Skeletal muscle satellite cell (primary cell): Measurements from ENCODE around the gene ZFPL1.

ENCODE experiments used
- H3K27me3 ChIP-seq: 2 replicates; pipeline ENCODE4 v1.7.0; 2013; ENCODE audit warnings: low read length; ENCODE audit not compliant: control insufficient read depth, insufficient read depth
- H3K36me3 ChIP-seq: 2 replicates; pipeline ENCODE4 v1.7.0; 2013; ENCODE audit warnings: mild to moderate bottlenecking, control low read depth, low read length; ENCODE audit not compliant: insufficient read depth
- H3K4me1 ChIP-seq: 2 replicates; pipeline ENCODE4 v1.7.0; 2013; ENCODE audit warnings: low read length; ENCODE audit not compliant: control insufficient read depth, insufficient read depth
- H3K4me2 ChIP-seq: 2 replicates; pipeline ENCODE4 v1.7.0; 2013; ENCODE audit warnings: mild to moderate bottlenecking, low read length
- H3K4me3 ChIP-seq: 2 replicates; pipeline ENCODE4 v1.7.0; 2013; ENCODE audit warnings: low read length
- H3K9ac ChIP-seq: 2 replicates; pipeline ENCODE4 v1.7.0; 2013; ENCODE audit warnings: mild to moderate bottlenecking, low read depth, low read length, moderate library complexity
- H3K9me3 ChIP-seq: replicated peaks from 2 replicates; pipeline ENCODE4 v1.7.0; 2013; ENCODE audit warnings: mild to moderate bottlenecking, control low read depth, low read length

Gene ZFPL1

GRCh38 chr11:65078786-65079342 lies 5.2 kb upstream of the ZFPL1 start:
- H3K4me3 ChIP-seq: no peak overlapping the region
- no peak overlapping the region for H3K4me2 ChIP-seq
- peaks cover 10% of the 10 kb centered on the region for H3K36me3 ChIP-seq
- no peak overlapping the region for H3K9ac ChIP-seq
- H3K4me1 ChIP-seq: peaks cover 10% of the 10 kb centered on the region
- no peaks in the 10 kb centered on the region for H3K27me3 ChIP-seq
- no peaks in the 10 kb centered on the region for H3K9me3 ChIP-seq

GRCh38 chr11:65083134-65083833 lies 738 bp upstream of the ZFPL1 start:
- peak overlapping the region; percentile 79 for H3K4me3 ChIP-seq
- peaks cover 42% of the 10 kb centered on the region for H3K36me3 ChIP-seq
- peak overlapping the region; percentile 91 for H3K4me2 ChIP-seq

GRCh38 chr11:65084598-65085375 lies 765 bp downstream of the ZFPL1 start:
- Histone ChIP-seq H3K4me1 (peaks cover 21% of the 10 kb centered on the region), H3K9me3 (no peaks in the 10 kb centered on the region), H3K27me3 (no peaks in the 10 kb centered on the region)

More at GRCh38 chr11:65083134-65083833, 738 bp upstream of the ZFPL1 start:
- Histone ChIP-seq H3K9ac (peak overlapping the region; percentile 87), H3K4me1 (peaks cover 21% of the 10 kb centered on the region), H3K9me3 (no peaks in the 10 kb centered on the region), H3K27me3 (no peaks in the 10 kb centered on the region)

GRCh38 chr11:65085446-65085845 lies 1.4 kb downstream of the ZFPL1 start:
- H3K4me3 ChIP-seq: peak overlapping the region; percentile 79
- no peaks in the 10 kb centered on the region for H3K27me3 ChIP-seq
- peak overlapping the region; percentile 87 for H3K9ac ChIP-seq
- H3K4me2 ChIP-seq: peak overlapping the region; percentile 85
- peaks cover 48% of the 10 kb centered on the region for H3K36me3 ChIP-seq
- H3K4me1 ChIP-seq: peaks cover 21% of the 10 kb centered on the region
- no peaks in the 10 kb centered on the region for H3K9me3 ChIP-seq

More at GRCh38 chr11:65084598-65085375, 765 bp downstream of the ZFPL1 start:
- peak overlapping the region; percentile 85 for H3K4me2 ChIP-seq
- H3K9ac ChIP-seq: peak overlapping the region; percentile 87
- peak overlapping the region; percentile 79 for H3K4me3 ChIP-seq
- peaks cover 47% of the 10 kb centered on the region for H3K36me3 ChIP-seq

- no peak overlapping the region for H3K4me3 ChIP-seq
- H3K4me1 ChIP-seq: peaks cover 21% of the 10 kb centered on the region
- no peaks in the 10 kb centered on the region for H3K27me3 ChIP-seq
- no peaks in the 10 kb centered on the region for H3K9me3 ChIP-seq
- H3K9ac ChIP-seq: no peak overlapping the region
- H3K4me2 ChIP-seq: no peak overlapping the region
- peaks cover 48% of the 10 kb centered on the region for H3K36me3 ChIP-seq
These were observed 2.8 kb downstream of the ZFPL1 start for GRCh38 chr11:65086809-65087208.

GRCh38 chr11:65087216-65087615 lies 3.2 kb downstream of the ZFPL1 start:
- no peaks in the 10 kb centered on the region for H3K9me3 ChIP-seq
- no peaks in the 10 kb centered on the region for H3K27me3 ChIP-seq
- H3K36me3 ChIP-seq: peaks cover 48% of the 10 kb centered on the region
- no peak overlapping the region for H3K4me2 ChIP-seq
- H3K4me1 ChIP-seq: peaks cover 21% of the 10 kb centered on the region
- H3K4me3 ChIP-seq: no peak overlapping the region
- no peak overlapping the region for H3K9ac ChIP-seq

GRCh38 chr11:65087827-65088226 lies 3.8 kb downstream of the ZFPL1 start:
- Histone ChIP-seq H3K4me2 (no peak overlapping the region), H3K36me3 (peaks cover 48% of the 10 kb centered on the region), H3K4me3 (no peak overlapping the region)

GRCh38 chr11:65089621-65090020 lies 5.6 kb downstream of the ZFPL1 start:
- Histone ChIP-seq H3K9me3 (no peaks in the 10 kb centered on the region), H3K4me3 (no peak overlapping the region), H3K36me3 (peaks cover 48% of the 10 kb centered on the region), H3K27me3 (no peaks in the 10 kb centered on the region), H3K4me2 (no peak overlapping the region), H3K9ac (no peak overlapping the region), H3K4me1 (peaks cover 11% of the 10 kb centered on the region)

More at GRCh38 chr11:65087827-65088226, 3.8 kb downstream of the ZFPL1 start:
- H3K9ac ChIP-seq: no peak overlapping the region
- no peaks in the 10 kb centered on the region for H3K9me3 ChIP-seq
- no peaks in the 10 kb centered on the region for H3K27me3 ChIP-seq
- peaks cover 17% of the 10 kb centered on the region for H3K4me1 ChIP-seq

- no peaks in the 10 kb centered on the region for H3K27me3 ChIP-seq
- H3K4me2 ChIP-seq: no peak overlapping the region
- H3K9me3 ChIP-seq: no peaks in the 10 kb centered on the region
- no peak overlapping the region for H3K9ac ChIP-seq
- no peak overlapping the region for H3K4me3 ChIP-seq
- peaks cover 4% of the 10 kb centered on the region for H3K4me1 ChIP-seq
- peaks cover 41% of the 10 kb centered on the region for H3K36me3 ChIP-seq
These were observed 6.6 kb downstream of the ZFPL1 start for GRCh38 chr11:65090628-65091027.

- H3K27me3 ChIP-seq: no peaks in the 10 kb centered on the region
- H3K4me3 ChIP-seq: peak overlapping the region; percentile 77
- H3K9me3 ChIP-seq: no peaks in the 10 kb centered on the region
- peaks cover 10% of the 10 kb centered on the region for H3K4me1 ChIP-seq
- peak overlapping the region; percentile 82 for H3K4me2 ChIP-seq
- H3K9ac ChIP-seq: peak overlapping the region; percentile 87
- no peaks in the 10 kb centered on the region for H3K36me3 ChIP-seq
These were observed 11.4 kb downstream of the ZFPL1 start for GRCh38 chr11:65095427-65095826.

GRCh38 chr11:65095974-65096806 lies 12.2 kb downstream of the ZFPL1 start, which contains the start of gene VPS51:
TSS of gene VPS51 (plus strand) at chr11:65096214. CDS start at chr11:65096251, 37 bp downstream.
- H3K27me3 ChIP-seq: no peaks in the 10 kb centered on the region
- H3K36me3 ChIP-seq: no peaks in the 10 kb centered on the region
- H3K9me3 ChIP-seq: no peaks in the 10 kb centered on the region
- H3K9ac ChIP-seq: peak within 1 kb of the TSS; percentile 87
- H3K4me3 ChIP-seq: peak within 1 kb of the TSS; percentile 77
- H3K4me1 ChIP-seq: peaks cover 10% of the 10 kb centered on the region
- peak within 1 kb of the TSS; percentile 82 for H3K4me2 ChIP-seq
